Neural cell (in vitro differentiated cells): ENCODE data around the gene TBC1D3B.

Experiments
- CTCF ChIP-seq: fragments of 450-650 bp; IDR thresholded peaks from 2 replicates; pipeline ENCODE4 v1.5.1; 2014; ENCODE audit warnings: antibody characterized with exemption, mild to moderate bottlenecking, moderate library complexity; ENCODE audit not compliant: poor library complexity, severe bottlenecking
- EZH2 ChIP-seq: fragments of 200-600, 300-800 bp; shearing (Covaris generic), sonication (generic); IDR thresholded peaks from 2 replicates; pipeline ENCODE4 v1.6.1; 2014; ENCODE audit warnings: antibody characterized with exemption, low read length, borderline replicate concordance, mild to moderate bottlenecking; ENCODE audit not compliant: insufficient read depth, poor library complexity, severe bottlenecking
- RAD21 ChIP-seq: fragments of 450-650 bp; conservative IDR thresholded peaks from 2 replicates; pipeline ENCODE4 v1.6.1; 2014; ENCODE audit warnings: antibody characterized with exemption, mild to moderate bottlenecking, moderate library complexity
- REST ChIP-seq: IDR thresholded peaks from 2 replicates; pipeline ENCODE4 v1.6.1; 2012; ENCODE audit warnings: borderline replicate concordance
- SMC3 ChIP-seq: fragments of 450-650 bp; conservative IDR thresholded peaks from 2 replicates; pipeline ENCODE4 v1.6.1; 2014; ENCODE audit warnings: antibody characterized with exemption, mild to moderate bottlenecking, moderate library complexity; ENCODE audit not compliant: poor library complexity

- TF ChIP-seq CTCF (no peak), REST (no peak), RAD21 (no peak), EZH2 (no peak), SMC3 (no peak)
Observed at GRCh38 chr17:36149296-36149820, 27.1 kb downstream of the TBC1D3B start.
